Measurements from ENCODE around the gene RNF207. TPM values are rescaled to one million over a fixed set of nuclear protein-coding genes. Genes with fewer than 3 reads are reported as not detected.

Gene RNF207
- total and polyA plus RNA-seq, 2 donors (not counting 1 experiment from before 2014, with no cell fraction given), result 2.6 to 17.2 TPM

GRCh38 chr1:6234502-6235295 is 28.8 kb downstream of the RNF207 start:
- H3K9ac ChIP-seq (ENCODE audit: insufficient read depth, low read length), result peak overlapping the region; percentile 87
- no peak overlapping the region for H2AFZ ChIP-seq (ENCODE audit: low read length)
- H3K36me3 ChIP-seq (ENCODE audit: control insufficient read depth, insufficient read depth, low read length), result peaks cover 2% of the 10 kb centered on the region
- H3K9me3 ChIP-seq (ENCODE audit: control insufficient read depth, insufficient read depth, low read depth, low read length), result no peaks in the 10 kb centered on the region
- H3K4me1 ChIP-seq (ENCODE audit: control insufficient read depth, extremely low read depth, insufficient read depth, low read length), result peaks cover 7% of the 10 kb centered on the region
- TF ChIP-seq CTCF (conservative IDR thresholded peaks at IDR 0.05 in 1 of 2, IDR thresholded peaks at IDR 0.05 in 1 of 2; ENCODE audit: low read depth in 1 of 2, low read length in 2 of 2) (no peak), EZH2 (IDR thresholded peaks at IDR 0.05; ENCODE audit: low read length, missing control alignments) (no peak)
- DNase-seq (ENCODE audit: low read depth in 2 of 2), result peak in 1 of 2 donors; percentile 43
- peaks cover 18% of the 10 kb centered on the region for H3K79me2 ChIP-seq (ENCODE audit: control insufficient read depth, insufficient read depth, low read length)
- peak overlapping the region; percentile 42 for H3K27ac ChIP-seq (ENCODE audit: insufficient read depth, low read length)
- H3K27me3 ChIP-seq (ENCODE audit: control insufficient read depth, insufficient read depth, low read length), result no peaks in the 10 kb centered on the region
- H4K20me1 ChIP-seq (ENCODE audit: control insufficient read depth, extremely low read depth, insufficient read depth, low read length), result no peaks in the 10 kb centered on the region
- H3K4me2 ChIP-seq (ENCODE audit: extremely low read depth, insufficient read depth, low read length), result peak overlapping the region; percentile 92
- H3K4me3 ChIP-seq (replicated peaks in 1 of 4; ENCODE audit: control extremely low read depth in 1 of 4, insufficient read depth in 1 of 4, low read depth in 3 of 4, low read length in 4 of 4), result peak overlapping the region; percentile 79 to 88 (median 85)

- peak overlapping the region; percentile 79 to 88 (median 85) for H3K4me3 ChIP-seq (replicated peaks in 1 of 4; ENCODE audit: control extremely low read depth in 1 of 4, insufficient read depth in 1 of 4, low read depth in 3 of 4, low read length in 4 of 4)
- TF ChIP-seq CTCF (conservative IDR thresholded peaks at IDR 0.05 in 1 of 2, IDR thresholded peaks at IDR 0.05 in 1 of 2; ENCODE audit: low read depth in 1 of 2, low read length in 2 of 2) (no peak), EZH2 (IDR thresholded peaks at IDR 0.05; ENCODE audit: low read length, missing control alignments) (no peak)
- H3K79me2 ChIP-seq (ENCODE audit: control insufficient read depth, insufficient read depth, low read length), result peaks cover 18% of the 10 kb centered on the region
- peak overlapping the region; percentile 42 for H3K27ac ChIP-seq (ENCODE audit: insufficient read depth, low read length)
- peak overlapping the region; percentile 92 for H3K4me2 ChIP-seq (ENCODE audit: extremely low read depth, insufficient read depth, low read length)
- no peaks in the 10 kb centered on the region for H4K20me1 ChIP-seq (ENCODE audit: control insufficient read depth, extremely low read depth, insufficient read depth, low read length)
- H3K27me3 ChIP-seq (ENCODE audit: control insufficient read depth, insufficient read depth, low read length), result no peaks in the 10 kb centered on the region
- DNase-seq (ENCODE audit: low read depth in 2 of 2), result no peak
- H3K4me1 ChIP-seq (ENCODE audit: control insufficient read depth, extremely low read depth, insufficient read depth, low read length), result peaks cover 7% of the 10 kb centered on the region
- peak overlapping the region; percentile 87 for H3K9ac ChIP-seq (ENCODE audit: insufficient read depth, low read length)
- no peaks in the 10 kb centered on the region for H3K9me3 ChIP-seq (ENCODE audit: control insufficient read depth, insufficient read depth, low read depth, low read length)
- H3K36me3 ChIP-seq (ENCODE audit: control insufficient read depth, insufficient read depth, low read length), result peaks cover 2% of the 10 kb centered on the region
- H2AFZ ChIP-seq (ENCODE audit: low read length), result peak overlapping the region; percentile 30
These were observed 29.4 kb downstream of the RNF207 start for GRCh38 chr1:6235296-6235677.

GRCh38 chr1:6237093-6237492 is 31.2 kb downstream of the RNF207 start:
- H3K4me3 ChIP-seq (replicated peaks in 1 of 4; ENCODE audit: control extremely low read depth in 1 of 4, insufficient read depth in 1 of 4, low read depth in 3 of 4, low read length in 4 of 4), result no peak overlapping the region
- H3K27me3 ChIP-seq (ENCODE audit: control insufficient read depth, insufficient read depth, low read length), result peaks cover 9% of the 10 kb centered on the region
- no peaks in the 10 kb centered on the region for H4K20me1 ChIP-seq (ENCODE audit: control insufficient read depth, extremely low read depth, insufficient read depth, low read length)
- DNase-seq (ENCODE audit: low read depth in 2 of 2), result no peak
- peaks cover 18% of the 10 kb centered on the region for H3K79me2 ChIP-seq (ENCODE audit: control insufficient read depth, insufficient read depth, low read length)
- no peak overlapping the region for H2AFZ ChIP-seq (ENCODE audit: low read length)
- TF ChIP-seq CTCF (conservative IDR thresholded peaks at IDR 0.05 in 1 of 2, IDR thresholded peaks at IDR 0.05 in 1 of 2; ENCODE audit: low read depth in 1 of 2, low read length in 2 of 2), result no peak
- TF ChIP-seq EZH2 (IDR thresholded peaks at IDR 0.05; ENCODE audit: low read length, missing control alignments), result no peak
- H3K4me1 ChIP-seq (ENCODE audit: control insufficient read depth, extremely low read depth, insufficient read depth, low read length), result peaks cover 7% of the 10 kb centered on the region
- no peak overlapping the region for H3K27ac ChIP-seq (ENCODE audit: insufficient read depth, low read length)
- H3K9me3 ChIP-seq (ENCODE audit: control insufficient read depth, insufficient read depth, low read depth, low read length), result no peaks in the 10 kb centered on the region
- H3K9ac ChIP-seq (ENCODE audit: insufficient read depth, low read length), result no peak overlapping the region
- H3K36me3 ChIP-seq (ENCODE audit: control insufficient read depth, insufficient read depth, low read length), result peaks cover 2% of the 10 kb centered on the region
- H3K4me2 ChIP-seq (ENCODE audit: extremely low read depth, insufficient read depth, low read length), result no peak overlapping the region
